ENCODE measurements around the gene ZC3H14. TPM values are rescaled to one million over a fixed set of nuclear protein-coding genes. Genes with fewer than 3 reads are reported as not detected.

Gene ZC3H14
- polyA plus RNA-seq, 1 of the 3 experiments (the other 2 are of a cell fraction) = 61.5 TPM

DNA sequence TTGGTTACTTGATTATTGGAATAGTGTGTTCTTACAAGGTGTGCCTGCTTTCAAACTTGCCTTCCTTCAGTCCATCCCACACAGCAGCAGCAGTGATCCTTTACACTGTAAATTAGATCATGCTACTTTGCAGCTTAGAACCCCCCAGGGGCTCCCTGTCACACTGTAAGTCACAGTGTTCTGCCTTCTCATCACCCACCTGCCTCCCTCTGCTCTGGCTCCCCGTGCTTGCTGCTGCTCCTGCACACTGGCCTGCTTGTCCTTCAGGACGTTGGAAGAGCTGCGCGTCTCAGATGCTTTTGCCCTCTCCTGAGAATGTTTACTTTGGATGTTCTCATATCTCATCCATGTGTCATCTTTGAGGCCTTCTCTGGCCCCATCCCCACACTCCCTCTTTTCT, 27.3 kb downstream of the ZC3H14 start:
- ChIA-PET CTCF (no interaction called here), POLR2A (no interaction called here)

DNA sequence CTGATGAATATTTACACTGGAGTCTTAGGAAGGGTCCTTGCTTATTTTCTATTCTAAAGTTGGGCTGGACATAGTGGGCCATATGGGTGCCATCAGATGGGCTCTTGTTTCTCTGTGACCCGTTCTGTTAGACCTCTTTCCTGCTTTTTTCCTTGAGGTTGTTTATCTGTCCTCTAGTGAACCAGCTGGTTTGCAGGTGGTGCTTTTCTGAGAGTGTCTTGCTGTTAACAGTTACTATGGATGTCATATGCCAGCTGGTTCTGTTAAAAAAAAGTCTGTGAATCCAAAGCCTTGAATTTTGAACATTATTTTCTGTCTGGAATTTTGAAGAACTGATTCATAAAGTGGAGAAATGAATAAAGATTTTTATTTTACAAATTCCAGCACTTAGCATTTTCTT, 29.2 kb downstream of the ZC3H14 start:
- H3F3A ChIP-seq (replicated peaks; ENCODE audit: insufficient read depth) = no peaks in the 10 kb centered on the region
- POLR2A ChIA-PET = no interaction called here
- DNase-seq = no peak
- peaks cover 12% of the 10 kb centered on the region; the same call in 1 of the 2 replicates for H3K79me2 ChIP-seq (ENCODE audit: insufficient read depth)
- no peaks in the 10 kb centered on the region for H3K4me1 ChIP-seq (ENCODE audit: control insufficient read depth in 1 of 2, insufficient read depth in 2 of 2, low read depth in 1 of 2, low read length in 1 of 2)
- CTCF ChIA-PET = no interaction called here
- no peaks in the 10 kb centered on the region for H3K9me2 ChIP-seq
- WGBS (ENCODE audit: low lambda C conversion rate) = 91% methylated on average over 1 of the region's 1 CpG
- peaks cover 70 to 74% of the 10 kb centered on the region in 2 experiments for H3K36me3 ChIP-seq (replicated peaks in 1 of 2; ENCODE audit: control insufficient read depth in 1 of 2, insufficient read depth in 2 of 2, low read length in 1 of 2)
- no peak overlapping the region for H3K4me3 ChIP-seq (ENCODE audit: low read depth in 2 of 2, low read length in 1 of 2)
- H4K20me1 ChIP-seq (ENCODE audit: insufficient read depth) = no peaks in the 10 kb centered on the region
- H3K27me3 ChIP-seq (ENCODE audit: insufficient read depth) = no peaks in the 10 kb centered on the region
- H3K27ac ChIP-seq (ENCODE audit: low read depth in 2 of 2, low read length in 1 of 2) = no peak overlapping the region
- no peaks in the 10 kb centered on the region for H3K9me3 ChIP-seq
- H3K4me2 ChIP-seq = no peak overlapping the region
- TF ChIP-seq RXRA (IDR thresholded peaks at IDR 0.05; ENCODE audit: borderline replicate concordance, low read depth) (no peak), POLR2AphosphoS5 (IDR thresholded peaks at IDR 0.05; ENCODE audit: low read depth, low read length) (no peak), GATA2 (CRISPR knock-in tag; IDR thresholded peaks at IDR 0.05) (no peak), JUND (IDR thresholded peaks at IDR 0.05) (no peak), FOXJ3 (CRISPR knock-in tag; IDR thresholded peaks at IDR 0.05) (no peak), TCF12 (IDR thresholded peaks at IDR 0.05) (no peak), EZH2phosphoT487 (IDR thresholded peaks at IDR 0.05; ENCODE audit: borderline replicate concordance, low read depth) (no peak), TEAD4 (IDR thresholded peaks at IDR 0.05; ENCODE audit: borderline replicate concordance, insufficient read depth) (no peak), RCOR1 (IDR thresholded peaks at IDR 0.05; ENCODE audit: low read length) (no peak), MXI1 (IDR thresholded peaks at IDR 0.05; ENCODE audit: low read depth, low read length) (no peak), SIN3A (IDR thresholded peaks at IDR 0.05; ENCODE audit: borderline replicate concordance, low read depth, low read length) (no peak)
- TF ChIP-seq, protein P1, sequence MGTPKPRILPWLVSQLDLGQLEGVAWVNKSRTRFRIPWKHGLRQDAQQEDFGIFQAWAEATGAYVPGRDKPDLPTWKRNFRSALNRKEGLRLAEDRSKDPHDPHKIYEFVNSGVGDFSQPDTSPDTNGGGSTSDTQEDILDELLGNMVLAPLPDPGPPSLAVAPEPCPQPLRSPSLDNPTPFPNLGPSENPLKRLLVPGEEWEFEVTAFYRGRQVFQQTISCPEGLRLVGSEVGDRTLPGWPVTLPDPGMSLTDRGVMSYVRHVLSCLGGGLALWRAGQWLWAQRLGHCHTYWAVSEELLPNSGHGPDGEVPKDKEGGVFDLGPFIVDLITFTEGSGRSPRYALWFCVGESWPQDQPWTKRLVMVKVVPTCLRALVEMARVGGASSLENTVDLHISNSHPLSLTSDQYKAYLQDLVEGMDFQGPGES (IDR thresholded peaks at IDR 0.05; ENCODE audit: low read depth, low read length) = no peak
- TF ChIP-seq, protein P2, sequence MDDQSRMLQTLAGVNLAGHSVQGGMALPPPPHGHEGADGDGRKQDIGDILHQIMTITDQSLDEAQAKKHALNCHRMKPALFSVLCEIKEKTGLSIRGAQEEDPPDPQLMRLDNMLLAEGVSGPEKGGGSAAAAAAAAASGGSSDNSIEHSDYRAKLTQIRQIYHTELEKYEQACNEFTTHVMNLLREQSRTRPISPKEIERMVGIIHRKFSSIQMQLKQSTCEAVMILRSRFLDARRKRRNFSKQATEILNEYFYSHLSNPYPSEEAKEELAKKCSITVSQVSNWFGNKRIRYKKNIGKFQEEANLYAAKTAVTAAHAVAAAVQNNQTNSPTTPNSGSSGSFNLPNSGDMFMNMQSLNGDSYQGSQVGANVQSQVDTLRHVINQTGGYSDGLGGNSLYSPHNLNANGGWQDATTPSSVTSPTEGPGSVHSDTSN (IDR thresholded peaks at IDR 0.05) = no peak
- TF ChIP-seq, protein P3, sequence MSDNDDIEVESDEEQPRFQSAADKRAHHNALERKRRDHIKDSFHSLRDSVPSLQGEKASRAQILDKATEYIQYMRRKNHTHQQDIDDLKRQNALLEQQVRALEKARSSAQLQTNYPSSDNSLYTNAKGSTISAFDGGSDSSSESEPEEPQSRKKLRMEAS (IDR thresholded peaks at IDR 0.05; ENCODE audit: low read depth) = no peak
- TF ChIP-seq, protein P4, sequence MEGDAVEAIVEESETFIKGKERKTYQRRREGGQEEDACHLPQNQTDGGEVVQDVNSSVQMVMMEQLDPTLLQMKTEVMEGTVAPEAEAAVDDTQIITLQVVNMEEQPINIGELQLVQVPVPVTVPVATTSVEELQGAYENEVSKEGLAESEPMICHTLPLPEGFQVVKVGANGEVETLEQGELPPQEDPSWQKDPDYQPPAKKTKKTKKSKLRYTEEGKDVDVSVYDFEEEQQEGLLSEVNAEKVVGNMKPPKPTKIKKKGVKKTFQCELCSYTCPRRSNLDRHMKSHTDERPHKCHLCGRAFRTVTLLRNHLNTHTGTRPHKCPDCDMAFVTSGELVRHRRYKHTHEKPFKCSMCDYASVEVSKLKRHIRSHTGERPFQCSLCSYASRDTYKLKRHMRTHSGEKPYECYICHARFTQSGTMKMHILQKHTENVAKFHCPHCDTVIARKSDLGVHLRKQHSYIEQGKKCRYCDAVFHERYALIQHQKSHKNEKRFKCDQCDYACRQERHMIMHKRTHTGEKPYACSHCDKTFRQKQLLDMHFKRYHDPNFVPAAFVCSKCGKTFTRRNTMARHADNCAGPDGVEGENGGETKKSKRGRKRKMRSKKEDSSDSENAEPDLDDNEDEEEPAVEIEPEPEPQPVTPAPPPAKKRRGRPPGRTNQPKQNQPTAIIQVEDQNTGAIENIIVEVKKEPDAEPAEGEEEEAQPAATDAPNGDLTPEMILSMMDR (IDR thresholded peaks at IDR 0.05) = no peak
- no peak overlapping the region for H3K9ac ChIP-seq
- H2AFZ ChIP-seq (ENCODE audit: low read depth) = no peak overlapping the region

More for the DNA sequence above, 27.3 kb downstream of the ZC3H14 start:
- Histone ChIP-seq H3K4me1 (ENCODE audit: control insufficient read depth in 1 of 2, insufficient read depth in 2 of 2, low read depth in 1 of 2, low read length in 1 of 2) (no peaks in the 10 kb centered on the region), H3K27ac (ENCODE audit: low read depth in 2 of 2, low read length in 1 of 2) (no peak overlapping the region), H3K9me2 (no peaks in the 10 kb centered on the region), H4K20me1 (ENCODE audit: insufficient read depth) (no peaks in the 10 kb centered on the region), H2AFZ (ENCODE audit: low read depth) (no peak overlapping the region), H3K27me3 (ENCODE audit: insufficient read depth) (no peaks in the 10 kb centered on the region), H3K9ac (no peak overlapping the region), H3K79me2 (ENCODE audit: insufficient read depth) (peaks cover 15% of the 10 kb centered on the region; the same call in 1 of the 2 replicates), H3K4me2 (no peak overlapping the region), H3F3A (replicated peaks; ENCODE audit: insufficient read depth) (no peaks in the 10 kb centered on the region), H3K36me3 (replicated peaks in 1 of 2; ENCODE audit: control insufficient read depth in 1 of 2, insufficient read depth in 2 of 2, low read length in 1 of 2) (peaks cover 61 to 79% of the 10 kb centered on the region in 2 experiments), H3K9me3 (no peaks in the 10 kb centered on the region), H3K4me3 (ENCODE audit: low read depth in 2 of 2, low read length in 1 of 2) (no peak overlapping the region)
- no peak for DNase-seq
- no peak for TF ChIP-seq MEF2A (IDR thresholded peaks at IDR 0.05; ENCODE audit: borderline replicate concordance, low read depth)
- TF ChIP-seq, protein P5, sequence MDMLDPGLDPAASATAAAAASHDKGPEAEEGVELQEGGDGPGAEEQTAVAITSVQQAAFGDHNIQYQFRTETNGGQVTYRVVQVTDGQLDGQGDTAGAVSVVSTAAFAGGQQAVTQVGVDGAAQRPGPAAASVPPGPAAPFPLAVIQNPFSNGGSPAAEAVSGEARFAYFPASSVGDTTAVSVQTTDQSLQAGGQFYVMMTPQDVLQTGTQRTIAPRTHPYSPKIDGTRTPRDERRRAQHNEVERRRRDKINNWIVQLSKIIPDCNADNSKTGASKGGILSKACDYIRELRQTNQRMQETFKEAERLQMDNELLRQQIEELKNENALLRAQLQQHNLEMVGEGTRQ (IDR thresholded peaks at IDR 0.05; ENCODE audit: borderline replicate concordance, low read depth, low read length) = no peak
- TF ChIP-seq FOXJ3 (CRISPR knock-in tag; IDR thresholded peaks at IDR 0.05) = no peak
- TF ChIP-seq, protein P6, sequence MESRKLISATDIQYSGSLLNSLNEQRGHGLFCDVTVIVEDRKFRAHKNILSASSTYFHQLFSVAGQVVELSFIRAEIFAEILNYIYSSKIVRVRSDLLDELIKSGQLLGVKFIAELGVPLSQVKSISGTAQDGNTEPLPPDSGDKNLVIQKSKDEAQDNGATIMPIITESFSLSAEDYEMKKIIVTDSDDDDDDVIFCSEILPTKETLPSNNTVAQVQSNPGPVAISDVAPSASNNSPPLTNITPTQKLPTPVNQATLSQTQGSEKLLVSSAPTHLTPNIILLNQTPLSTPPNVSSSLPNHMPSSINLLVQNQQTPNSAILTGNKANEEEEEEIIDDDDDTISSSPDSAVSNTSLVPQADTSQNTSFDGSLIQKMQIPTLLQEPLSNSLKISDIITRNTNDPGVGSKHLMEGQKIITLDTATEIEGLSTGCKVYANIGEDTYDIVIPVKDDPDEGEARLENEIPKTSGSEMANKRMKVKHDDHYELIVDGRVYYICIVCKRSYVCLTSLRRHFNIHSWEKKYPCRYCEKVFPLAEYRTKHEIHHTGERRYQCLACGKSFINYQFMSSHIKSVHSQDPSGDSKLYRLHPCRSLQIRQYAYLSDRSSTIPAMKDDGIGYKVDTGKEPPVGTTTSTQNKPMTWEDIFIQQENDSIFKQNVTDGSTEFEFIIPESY (IDR thresholded peaks at IDR 0.05; ENCODE audit: borderline replicate concordance, low read depth) = no peak
- TF ChIP-seq, protein P3 (IDR thresholded peaks at IDR 0.05; ENCODE audit: low read depth) = no peak
- no peak for TF ChIP-seq FOXM1 (IDR thresholded peaks at IDR 0.05; ENCODE audit: low read depth)
- no peak for TF ChIP-seq RAD21 (IDR thresholded peaks at IDR 0.05; ENCODE audit: low read length)
- TF ChIP-seq MXI1 (IDR thresholded peaks at IDR 0.05; ENCODE audit: low read depth, low read length) = no peak
- WGBS (ENCODE audit: low lambda C conversion rate) = 84% methylated on average over 4 of the region's 4 CpGs

Data from SK-N-SH (cell line).